Neuronal stem cell (in vitro differentiated cells): ENCODE results near the gene OXLD1.
A peak's percentile ranks its signal among the peaks of the same experiment; 100 is the strongest.

Source experiments
- DNase-seq: peaks from one replicate; pipeline ENCODE4 v3.0.0-alpha.2; 2013; ENCODE audit warnings: low spot score
- H2AFZ ChIP-seq: one replicate; pipeline ENCODE4 v1.6.1; 2013; ENCODE audit warnings: mild to moderate bottlenecking, low read length, inconsistent platforms
- H2AK5ac ChIP-seq: 2 replicates; pipeline ENCODE4 v1.6.1; 2013; ENCODE audit warnings: low read depth, mild to moderate bottlenecking, inconsistent platforms, low read length, moderate library complexity, mixed read lengths
- H2BK120ac ChIP-seq: 2 replicates; pipeline ENCODE4 v1.6.1; 2013; ENCODE audit warnings: low read depth, mild to moderate bottlenecking, inconsistent platforms, low read length, moderate library complexity, mixed read lengths
- H2BK12ac ChIP-seq: one replicate; pipeline ENCODE4 v1.6.1; 2013; ENCODE audit warnings: low read length, inconsistent platforms
- H2BK15ac ChIP-seq: 2 replicates; pipeline ENCODE4 v1.6.1; 2013; ENCODE audit warnings: mild to moderate bottlenecking, low read length, inconsistent platforms, mixed read lengths
- H2BK5ac ChIP-seq: one replicate; pipeline ENCODE4 v1.6.1; 2013; ENCODE audit warnings: inconsistent platforms, mild to moderate bottlenecking, low read length, moderate library complexity
- H3K14ac ChIP-seq: one replicate; pipeline ENCODE4 v1.6.1; 2013; ENCODE audit warnings: low read length, inconsistent platforms
- H3K18ac ChIP-seq: 2 replicates; pipeline ENCODE4 v1.6.1; 2013; ENCODE audit warnings: low read length, inconsistent platforms
- H3K23ac ChIP-seq: 2 replicates; pipeline ENCODE4 v1.6.1; 2013; ENCODE audit warnings: low read depth, mild to moderate bottlenecking, mixed read lengths, low read length, inconsistent platforms; ENCODE audit not compliant: poor library complexity
- H3K27ac ChIP-seq: replicated peaks from 3 replicates; pipeline ENCODE4 v1.5.1; 2013; ENCODE audit warnings: low read length, inconsistent platforms
- H3K27me3 ChIP-seq, 3 experiments: 2 replicates each; pipeline ENCODE4 v1.6.1; 2013; ENCODE audit warnings: low read length in 3 of 3, mild to moderate bottlenecking in 2 of 3, inconsistent platforms in 1 of 3, low read depth in 1 of 3, mixed read lengths in 1 of 3, moderate library complexity in 1 of 3; ENCODE audit not compliant: control insufficient read depth in 3 of 3, insufficient read depth in 3 of 3
- H3K36me3 ChIP-seq, 2 donors: replicated peaks in 1 of 2; 2 replicates each; pipeline ENCODE4 v1.6.1; 2013; ENCODE audit warnings: low read length in 2 of 2; ENCODE audit not compliant: control insufficient read depth in 2 of 2, insufficient read depth in 2 of 2
- H3K4ac ChIP-seq: 2 replicates; pipeline ENCODE4 v1.6.1; 2013; ENCODE audit warnings: inconsistent platforms, mild to moderate bottlenecking, low read length, moderate library complexity
- H3K4me1 ChIP-seq, 2 donors: 1 replicate in 1 of 2; 2 replicates in 1 of 2; pipeline ENCODE4 v1.6.1; 2013; ENCODE audit warnings: low read length in 2 of 2, low read depth in 1 of 2; ENCODE audit not compliant: control insufficient read depth in 2 of 2, insufficient read depth in 1 of 2
- H3K4me2 ChIP-seq: one replicate; pipeline ENCODE4 v1.6.1; 2013; ENCODE audit warnings: mild to moderate bottlenecking, low read length, inconsistent platforms; ENCODE audit not compliant: insufficient read depth, poor library complexity, severe bottlenecking
- H3K4me3 ChIP-seq, 2 donors: 2 replicates each; pipeline ENCODE4 v1.5.1; 2013; ENCODE audit warnings: low read length in 2 of 2, mild to moderate bottlenecking in 2 of 2, inconsistent platforms in 1 of 2, moderate library complexity in 1 of 2
- H3K79me1 ChIP-seq: one replicate; pipeline ENCODE4 v1.6.1; 2013; ENCODE audit warnings: low read depth, mild to moderate bottlenecking, inconsistent platforms, low read length, moderate library complexity
- H3K9ac ChIP-seq: one replicate; pipeline ENCODE4 v1.6.1; 2013; ENCODE audit warnings: mild to moderate bottlenecking, low read depth, low read length, inconsistent platforms; ENCODE audit not compliant: poor library complexity
- H3K9me3 ChIP-seq, 2 donors: replicated peaks in 1 of 2; 2 replicates each; pipeline versions ENCODE3 to v1.6.1; 2013; ENCODE audit warnings: low read length in 2 of 2, mild to moderate bottlenecking in 2 of 2, inconsistent platforms in 1 of 2, low read depth in 1 of 2, mixed read lengths in 1 of 2, moderate library complexity in 1 of 2; ENCODE audit not compliant: control insufficient read depth in 2 of 2, insufficient read depth in 1 of 2
- H4K8ac ChIP-seq: one replicate; pipeline ENCODE4 v1.6.1; 2013; ENCODE audit warnings: low read depth, mild to moderate bottlenecking, inconsistent platforms, low read length, moderate library complexity
- H4K91ac ChIP-seq: one replicate; pipeline ENCODE4 v1.6.1; 2013; ENCODE audit warnings: low read length, low read depth, mild to moderate bottlenecking, inconsistent platforms; ENCODE audit not compliant: poor library complexity
- WGBS, 2 donors: extraction: QIAGEN DNeasy Blood & Tissue Kit; methylation state at CpG; one replicate each; pipeline ENCODE4 v1.1.7; 2013; ENCODE audit warnings: missing lambda C conversion rate in 2 of 2, mixed read lengths in 1 of 2; ENCODE audit not compliant: insufficient read length in 2 of 2, insufficient replicate concordance in 1 of 2; ENCODE audit errors: extremely low coverage in 2 of 2; 5-methylcytosine and 5-hydroxymethylcytosine counted together

OXLD1 gene

GRCh38 chr17:81711814-81712467, 45.5 kb upstream of the OXLD1 start, which contains the start of gene SLC25A10:
Gene SLC25A10, plus strand, starts transcription at chr17:81712284. Its CDS starts 143 bp downstream, at chr17:81712427.
- Histone ChIP-seq H2AK5ac (peak within 1 kb of the TSS; percentile 86), H3K14ac (peak within 1 kb of the TSS; percentile 82), H3K18ac (peak within 1 kb of the TSS; percentile 94), H3K79me1 (peaks cover 28% of the 10 kb centered on the region), H2BK120ac (no peak within 1 kb of the TSS), H4K8ac (no peak within 1 kb of the TSS), H3K36me3 (peaks cover 17 to 34% of the 10 kb centered on the region in 2 donors), H2BK5ac (no peak within 1 kb of the TSS), H3K4me1 (peaks cover 21 to 26% of the 10 kb centered on the region in 2 donors), H2BK15ac (peak within 1 kb of the TSS; percentile 67), H3K9me3 (no peaks in the 10 kb centered on the region), H2BK12ac (peak within 1 kb of the TSS; percentile 41), H3K4ac (no peak within 1 kb of the TSS), H3K4me3 (peak within 1 kb of the TSS; percentile 81 to 96), H4K91ac (no peak within 1 kb of the TSS), H3K27me3 (peaks cover 0 to 14% (median 0%) of the 10 kb centered on the region in 3 experiments), H2AFZ (peak within 1 kb of the TSS; percentile 98), H3K4me2 (peak within 1 kb of the TSS; percentile 98), H3K27ac (no peak within 1 kb of the TSS), H3K9ac (peak within 1 kb of the TSS; percentile 88), H3K23ac (peak within 1 kb of the TSS; percentile 91)
- DNase-seq, result peak; percentile 78
- no CpG with 5 or more reads among the region's 89 CpGs for WGBS, 2 donors

- Histone ChIP-seq H4K91ac (no peak overlapping the region), H3K27ac (no peak overlapping the region), H3K9ac (peak overlapping the region; percentile 70), H2BK15ac (no peak overlapping the region), H2AK5ac (peak overlapping the region; percentile 18), H3K27me3 (peaks cover 0 to 14% (median 0%) of the 10 kb centered on the region in 3 experiments), H2AFZ (no peak overlapping the region), H3K4me3 (peak overlapping the region in 1 of 2 donors; percentile 81), H2BK5ac (no peak overlapping the region), H3K4me1 (peaks cover 21 to 26% of the 10 kb centered on the region in 2 donors), H3K18ac (peak overlapping the region; percentile 29), H3K23ac (no peak overlapping the region), H3K14ac (no peak overlapping the region), H3K4me2 (peak overlapping the region; percentile 18), H3K79me1 (peaks cover 24% of the 10 kb centered on the region), H3K36me3 (peaks cover 21 to 43% of the 10 kb centered on the region in 2 donors), H3K4ac (no peak overlapping the region), H3K9me3 (no peaks in the 10 kb centered on the region), H4K8ac (no peak overlapping the region), H2BK120ac (no peak overlapping the region), H2BK12ac (no peak overlapping the region)
- DNase-seq, result no peak
- no CpG with 5 or more reads among the region's 29 CpGs for whole genome bisulfite sequencing, 2 donors
Measured at GRCh38 chr17:81710514-81711308, 44.3 kb upstream of the OXLD1 start.

- Histone ChIP-seq H3K18ac (no peak overlapping the region), H2BK120ac (no peak overlapping the region), H2AFZ (no peak overlapping the region), H2BK5ac (no peak overlapping the region), H3K9ac (no peak overlapping the region), H3K9me3 (no peaks in the 10 kb centered on the region), H2BK15ac (no peak overlapping the region), H3K79me1 (peaks cover 23% of the 10 kb centered on the region), H4K91ac (no peak overlapping the region), H2BK12ac (no peak overlapping the region), H3K4me3 (no peak overlapping the region), H3K36me3 (peaks cover 30 to 47% of the 10 kb centered on the region in 2 donors), H3K14ac (no peak overlapping the region), H3K4me1 (peaks cover 23 to 29% of the 10 kb centered on the region in 2 donors), H4K8ac (no peak overlapping the region), H3K27ac (no peak overlapping the region), H3K4ac (no peak overlapping the region), H3K27me3 (peaks cover 0 to 14% (median 0%) of the 10 kb centered on the region in 3 experiments), H3K23ac (no peak overlapping the region), H2AK5ac (no peak overlapping the region), H3K4me2 (no peak overlapping the region)
- no CpG with 5 or more reads among the region's 17 CpGs for WGBS, 2 donors
- DNase-seq, result no peak
Measured at GRCh38 chr17:81708739-81709185, 42.4 kb upstream of the OXLD1 start.
